Common myeloid progenitor, CD34-positive (primary cell): ENCODE measurements around the gene LHX8.

Source experiments
- CTCF ChIA-PET: fragments of 350-600 bp; sonication (Branson Sonifier 250); formaldehyde crosslinking; loops from one replicate; lab custom pipeline; 2021; ENCODE audit warnings: antibody characterized with exemption; lab: Charles Lee
- POLR2A ChIA-PET: fragments of 350-600 bp; sonication (Branson Sonifier 250); formaldehyde crosslinking; loops from one replicate; lab custom pipeline; 2021; ENCODE audit warnings: antibody characterized with exemption; lab: Charles Lee
- DNase-seq, 3 donors: peaks; one replicate each; pipeline versions ENCODE4 v3.0.0 to v3.0.0-alpha.2; 2013
- H3K27ac ChIP-seq, 2 experiments: 1 replicate in 1 of 2; 2 replicates in 1 of 2; pipeline ENCODE4 v1.7.0; 2013; ENCODE audit warnings: inconsistent platforms in 2 of 2, low read length in 2 of 2, mild to moderate bottlenecking in 2 of 2, low read depth in 1 of 2, moderate library complexity in 1 of 2; ENCODE audit not compliant: severe bottlenecking in 2 of 2, insufficient read depth in 1 of 2, poor library complexity in 1 of 2
- H3K27me3 ChIP-seq, 5 experiments: replicated peaks in 2 of 5; 1 replicate in 3 of 5; 2 replicates in 2 of 5; pipeline versions ENCODE4 v1.6.1 to v1.7.0; 2013; ENCODE audit warnings: low read length in 4 of 5, mild to moderate bottlenecking in 2 of 5, moderate library complexity in 2 of 5, inconsistent platforms in 1 of 5; ENCODE audit not compliant: insufficient read depth in 5 of 5, control insufficient read depth in 4 of 5
- H3K36me3 ChIP-seq, 4 experiments: 1 replicate in 2 of 4; 2 replicates in 2 of 4; pipeline versions ENCODE4 v1.6.1 to v1.7.0; 2013; ENCODE audit warnings: low read length in 3 of 4, control low read depth in 1 of 4, mild to moderate bottlenecking in 1 of 4; ENCODE audit not compliant: control insufficient read depth in 4 of 4, insufficient read depth in 4 of 4
- H3K4me1 ChIP-seq, 4 experiments: 1 replicate in 3 of 4; 2 replicates in 1 of 4; pipeline versions ENCODE4 v1.6.1 to v1.7.1; 2013; ENCODE audit warnings: low read length in 3 of 4, mild to moderate bottlenecking in 3 of 4, control low read depth in 1 of 4, inconsistent platforms in 1 of 4, moderate library complexity in 1 of 4; ENCODE audit not compliant: control insufficient read depth in 4 of 4, insufficient read depth in 4 of 4; ENCODE audit errors: control extremely low read depth in 1 of 4
- H3K4me3 ChIP-seq, 7 experiments: 1 replicate in 4 of 7; 2 replicates in 3 of 7; pipeline versions ENCODE4 v1.5.1 to v1.7.0; 2013; ENCODE audit warnings: mild to moderate bottlenecking in 7 of 7, low read length in 6 of 7, moderate library complexity in 6 of 7, inconsistent platforms in 2 of 7, low read depth in 2 of 7, control low read depth in 1 of 7; ENCODE audit not compliant: insufficient read depth in 4 of 7, control insufficient read depth in 1 of 7; ENCODE audit errors: extremely low read depth in 1 of 7
- H3K9me3 ChIP-seq, 5 experiments: 1 replicate in 4 of 5; 2 replicates in 1 of 5; pipeline versions ENCODE4 v1.6.1 to v1.7.1; 2013; ENCODE audit warnings: low read length in 4 of 5, mild to moderate bottlenecking in 2 of 5, inconsistent platforms in 1 of 5, low read depth in 1 of 5, moderate library complexity in 1 of 5; ENCODE audit not compliant: control insufficient read depth in 4 of 5, insufficient read depth in 2 of 5; ENCODE audit errors: control extremely low read depth in 1 of 5
- WGBS: methylation state at CpG from one replicate; pipeline ENCODE4 v1.1.5; 2013; ENCODE audit not compliant: insufficient coverage; 5-methylcytosine and 5-hydroxymethylcytosine counted together

Gene LHX8

GRCh38 chr1:75159154-75159553 is 25.0 kb downstream of the LHX8 start:
- CTCF ChIA-PET: no interaction called here
- H3K27ac ChIP-seq: no peak overlapping the region
- DNase-seq: no peak
- H3K4me3 ChIP-seq: no peak overlapping the region
- H3K36me3 ChIP-seq: no peaks in the 10 kb centered on the region
- H3K9me3 ChIP-seq: no peaks in the 10 kb centered on the region
- no CpG with 5 or more reads among the region's 3 CpGs for WGBS
- peaks cover 0 to 2% (median 0%) of the 10 kb centered on the region in 5 experiments for H3K27me3 ChIP-seq
- H3K4me1 ChIP-seq: no peaks in the 10 kb centered on the region
- POLR2A ChIA-PET: no interaction called here

- Histone ChIP-seq H3K36me3 (no peaks in the 10 kb centered on the region), H3K4me1 (no peaks in the 10 kb centered on the region), H3K27me3 (peaks cover 0 to 6% (median 2%) of the 10 kb centered on the region in 5 experiments), H3K9me3 (no peaks in the 10 kb centered on the region), H3K27ac (no peak overlapping the region), H3K4me3 (no peak overlapping the region)
- DNase-seq: no peak
- POLR2A ChIA-PET: no interaction called here
- CTCF ChIA-PET: no interaction called here
These were observed 31.1 kb downstream of the LHX8 start for GRCh38 chr1:75165264-75165663.

DNA sequence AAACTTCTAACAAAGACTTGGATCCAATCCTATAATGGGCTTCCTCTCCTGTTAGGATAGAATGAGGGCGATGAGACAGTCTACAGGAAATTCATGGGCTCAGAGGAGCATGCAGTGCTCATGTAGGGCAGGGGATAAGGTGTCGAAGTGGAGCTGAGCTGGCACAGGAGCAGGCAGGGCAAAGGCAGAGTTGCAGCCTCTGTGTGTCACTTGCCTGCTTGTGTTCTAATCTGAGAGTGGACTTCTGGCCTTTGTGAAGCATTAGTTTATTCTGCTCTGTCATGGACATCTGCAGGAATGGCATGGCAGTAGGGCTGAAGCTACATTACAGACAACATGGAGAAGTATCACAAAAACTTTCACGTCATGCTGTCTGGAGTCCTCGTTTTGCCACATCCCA is 32.6 kb downstream of the LHX8 start:
- no peak overlapping the region for H3K27ac ChIP-seq
- H3K9me3 ChIP-seq: no peaks in the 10 kb centered on the region
- DNase-seq: no peak
- 95% methylated on average over 4 of the region's 4 CpGs for WGBS
- peaks cover 0 to 6% (median 2%) of the 10 kb centered on the region in 5 experiments for H3K27me3 ChIP-seq
- CTCF ChIA-PET: interaction anchor here (0.9 kb wide), 1 partner anchor 10 kb away, joined by 3 read pairs; no protein-coding TSS in a partner anchor
- H3K4me1 ChIP-seq: no peaks in the 10 kb centered on the region
- no peak overlapping the region for H3K4me3 ChIP-seq
- POLR2A ChIA-PET: no interaction called here
- no peaks in the 10 kb centered on the region for H3K36me3 ChIP-seq

- CTCF ChIA-PET: no interaction called here
- Histone ChIP-seq H3K27me3 (peaks cover 0 to 4% (median 0%) of the 10 kb centered on the region in 5 experiments), H3K4me3 (no peak overlapping the region), H3K27ac (no peak overlapping the region), H3K36me3 (no peaks in the 10 kb centered on the region), H3K4me1 (no peaks in the 10 kb centered on the region), H3K9me3 (no peaks in the 10 kb centered on the region)
- no peak for DNase-seq
- WGBS: 100% methylated on average over 1 of the region's 2 CpGs
- POLR2A ChIA-PET: no interaction called here
These were observed 35.8 kb downstream of the LHX8 start for GRCh38 chr1:75170011-75170410.

DNA sequence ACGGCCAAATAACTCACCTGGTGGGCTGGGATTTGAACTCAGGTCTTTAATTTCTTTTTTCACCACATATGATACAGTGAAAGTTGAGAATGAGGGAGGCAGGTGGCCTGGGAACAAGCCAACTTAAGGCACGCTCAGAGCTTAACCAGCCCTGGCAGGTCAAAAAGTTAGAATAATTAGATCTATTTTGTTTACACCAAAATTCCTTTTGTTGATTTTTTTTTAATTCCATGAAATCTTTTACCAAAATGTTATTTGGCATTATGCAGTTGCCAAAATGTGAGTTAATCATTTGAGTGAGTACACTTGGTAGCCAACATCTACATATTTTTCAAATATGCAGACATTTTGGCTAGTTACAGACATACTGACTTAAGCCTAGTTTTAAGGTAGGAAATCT is 36.8 kb downstream of the LHX8 start:
- H3K27ac ChIP-seq: no peak overlapping the region
- no peaks in the 10 kb centered on the region for H3K4me1 ChIP-seq
- no peak for DNase-seq
- WGBS: 67% methylated on average over 1 of the region's 2 CpGs
- CTCF ChIA-PET: no interaction called here
- POLR2A ChIA-PET: no interaction called here
- H3K4me3 ChIP-seq: no peak overlapping the region
- H3K9me3 ChIP-seq: no peaks in the 10 kb centered on the region
- no peaks in the 10 kb centered on the region for H3K36me3 ChIP-seq
- H3K27me3 ChIP-seq: peaks cover 0 to 4% (median 0%) of the 10 kb centered on the region in 5 experiments

- 100% methylated on average over 1 of the region's 1 CpG for WGBS
- DNase-seq: no peak
- no peaks in the 10 kb centered on the region for H3K4me1 ChIP-seq
- peaks cover 0 to 4% (median 0%) of the 10 kb centered on the region in 5 experiments for H3K27me3 ChIP-seq
- POLR2A ChIA-PET: interaction anchor here (0.7 kb wide), 1 partner anchor 26 kb away, joined by 3 read pairs; no protein-coding TSS in a partner anchor
- H3K4me3 ChIP-seq: no peak overlapping the region
- H3K9me3 ChIP-seq: no peaks in the 10 kb centered on the region
- CTCF ChIA-PET: no interaction called here
- no peaks in the 10 kb centered on the region for H3K36me3 ChIP-seq
- H3K27ac ChIP-seq: no peak overlapping the region
These were observed 37.7 kb downstream of the LHX8 start for GRCh38 chr1:75171876-75172275.

DNA sequence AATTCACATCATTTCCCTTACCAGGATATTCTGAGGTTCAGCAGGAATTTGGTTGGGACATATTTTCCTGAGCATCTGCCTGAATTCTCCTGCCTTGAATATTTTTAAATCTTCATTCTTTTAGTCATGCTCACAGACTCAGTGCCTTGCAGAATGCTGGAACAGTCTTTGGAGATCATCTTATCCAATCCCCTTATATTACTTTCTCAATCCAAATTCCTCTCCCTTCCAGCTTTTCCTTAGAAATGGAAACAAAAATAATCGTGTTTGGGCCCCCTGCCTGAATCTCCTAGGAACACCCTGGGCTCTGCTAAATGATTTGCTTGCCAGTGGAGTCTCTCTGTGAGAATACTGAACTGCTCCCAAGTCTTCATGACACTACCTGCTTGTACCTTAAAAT is 38.4 kb downstream of the LHX8 start:
- POLR2A ChIA-PET: interaction anchor here (0.7 kb wide), 1 partner anchor 25 kb away, joined by 3 read pairs; no protein-coding TSS in a partner anchor
- DNase-seq: no peak
- H3K4me3 ChIP-seq: no peak overlapping the region
- WGBS: 71% methylated on average over 1 of the region's 1 CpG
- no peaks in the 10 kb centered on the region for H3K9me3 ChIP-seq
- no peaks in the 10 kb centered on the region for H3K36me3 ChIP-seq
- H3K27ac ChIP-seq: no peak overlapping the region
- CTCF ChIA-PET: interaction anchor here (1.1 kb wide), 1 partner anchor 31 kb away, joined by 4 read pairs; no protein-coding TSS in a partner anchor
- H3K4me1 ChIP-seq: no peaks in the 10 kb centered on the region
- H3K27me3 ChIP-seq: peaks cover 0 to 3% (median 0%) of the 10 kb centered on the region in 5 experiments
